ENCODE measurements around the gene SPPL2A. TPM values are rescaled to one million over a fixed set of nuclear protein-coding genes. Genes with fewer than 3 reads are reported as not detected.
"Not testable (repeated sequence)": the region's sequence is repeated elsewhere in the genome, so short reads cannot be mapped to it uniquely, and the experiment has no call there.

Gene SPPL2A
- total RNA-seq, 1 experiment from 2014 or later = 93.0 TPM

GRCh38 chr15:50707878-50708427 lies 57.6 kb downstream of the SPPL2A start:
- H3K4me1 Mint-ChIP-seq (ENCODE audit: insufficient read depth, unreplicated experiment) = no peaks in the 10 kb centered on the region
- no peaks in the 10 kb centered on the region for H3K9me3 Mint-ChIP-seq (ENCODE audit: unreplicated experiment)
- no TSS peak for BruUV-seq (replicated peaks)
- ChIA-PET POLR2A (interaction anchor here (0.7 kb wide), 1 partner anchor 22 kb away, joined by 3 read pairs; no protein-coding TSS in a partner anchor), CTCF (interaction anchor here (1.0 kb wide), 1 partner anchor 172 kb away, joined by 3 read pairs; no protein-coding TSS in a partner anchor)
- DNase-seq (ENCODE audit: unreplicated experiment) = no peak
- H3K27me3 Mint-ChIP-seq (ENCODE audit: insufficient read depth, unreplicated experiment) = no peaks in the 10 kb centered on the region
- no peak overlapping the region for H3K4me3 Mint-ChIP-seq (ENCODE audit: unreplicated experiment)
- intact Hi-C loops (cut with micrococcal nuclease) = no loop called here
- peaks cover 24% of the 10 kb centered on the region for H3K36me3 Mint-ChIP-seq (ENCODE audit: insufficient read depth, unreplicated experiment)
- no peak for TF ChIP-seq CTCF (IDR thresholded peaks at IDR 0.05; ENCODE audit: unreplicated experiment)
- H3K27ac Mint-ChIP-seq (ENCODE audit: low read depth, unreplicated experiment) = no peak overlapping the region

GRCh38 chr15:50702762-50703334 lies 62.7 kb downstream of the SPPL2A start:
- no TSS peak for BruUV-seq (replicated peaks)
- intact Hi-C loops (cut with micrococcal nuclease) = no loop called here
- H3K27me3 Mint-ChIP-seq (ENCODE audit: insufficient read depth, unreplicated experiment) = no peaks in the 10 kb centered on the region
- peaks cover 17% of the 10 kb centered on the region for H3K36me3 Mint-ChIP-seq (ENCODE audit: insufficient read depth, unreplicated experiment)
- DNase-seq (ENCODE audit: unreplicated experiment) = no peak
- H3K27ac Mint-ChIP-seq (ENCODE audit: low read depth, unreplicated experiment) = no peak overlapping the region
- H3K4me1 Mint-ChIP-seq (ENCODE audit: insufficient read depth, unreplicated experiment) = no peaks in the 10 kb centered on the region
- ChIA-PET CTCF (no interaction called here), POLR2A (interaction anchor here (0.6 to 2.5 kb wide), 3 partner anchors 16 to 428 kb away, joined by 4 to 8 read pairs (median 4); partner anchors contain the start of gene TRPM7)
- no peak for TF ChIP-seq CTCF (IDR thresholded peaks at IDR 0.05; ENCODE audit: unreplicated experiment)
- no peak overlapping the region for H3K4me3 Mint-ChIP-seq (ENCODE audit: unreplicated experiment)
- no peaks in the 10 kb centered on the region for H3K9me3 Mint-ChIP-seq (ENCODE audit: unreplicated experiment)

- no TSS peak for BruUV-seq (replicated peaks)
- H3K4me1 Mint-ChIP-seq (ENCODE audit: insufficient read depth, unreplicated experiment) = no peaks in the 10 kb centered on the region
- no peak for TF ChIP-seq CTCF (IDR thresholded peaks at IDR 0.05; ENCODE audit: unreplicated experiment)
- H3K27ac Mint-ChIP-seq (ENCODE audit: low read depth, unreplicated experiment) = no peak overlapping the region
- ChIA-PET CTCF (interaction anchor here (0.7 kb wide), 1 partner anchor 682 kb away, joined by 13 read pairs; no protein-coding TSS in a partner anchor), POLR2A (interaction anchor here (0.8 to 1.9 kb wide), 3 partner anchors 9 to 28 kb away, joined by 3 to 8 read pairs (median 7); no protein-coding TSS in a partner anchor)
- intact Hi-C loops (cut with micrococcal nuclease) = no loop called here
- no peaks in the 10 kb centered on the region for H3K9me3 Mint-ChIP-seq (ENCODE audit: unreplicated experiment)
- H3K27me3 Mint-ChIP-seq (ENCODE audit: insufficient read depth, unreplicated experiment) = no peaks in the 10 kb centered on the region
- DNase-seq (ENCODE audit: unreplicated experiment) = no peak
- H3K36me3 Mint-ChIP-seq (ENCODE audit: insufficient read depth, unreplicated experiment) = no peaks in the 10 kb centered on the region
- H3K4me3 Mint-ChIP-seq (ENCODE audit: unreplicated experiment) = no peak overlapping the region
Measured at GRCh38 chr15:50698101-50698500, 67.4 kb downstream of the SPPL2A start.

GRCh38 chr15:50697109-50697797 lies 68.3 kb downstream of the SPPL2A start:
- Mint-ChIP-seq H3K27me3 (ENCODE audit: insufficient read depth, unreplicated experiment) (no peaks in the 10 kb centered on the region), H3K9me3 (ENCODE audit: unreplicated experiment) (no peaks in the 10 kb centered on the region), H3K4me1 (ENCODE audit: insufficient read depth, unreplicated experiment) (no peaks in the 10 kb centered on the region), H3K36me3 (ENCODE audit: insufficient read depth, unreplicated experiment) (no peaks in the 10 kb centered on the region), H3K27ac (ENCODE audit: low read depth, unreplicated experiment) (no peak overlapping the region), H3K4me3 (ENCODE audit: unreplicated experiment) (no peak overlapping the region)
- intact Hi-C loops (cut with micrococcal nuclease) = no loop called here
- TF ChIP-seq CTCF (IDR thresholded peaks at IDR 0.05; ENCODE audit: unreplicated experiment) = no peak
- BruUV-seq (replicated peaks) = no TSS peak
- ChIA-PET CTCF (no interaction called here), POLR2A (interaction anchor here (0.5 to 1.9 kb wide), 3 partner anchors 9 to 82 kb away, joined by 5 to 8 read pairs (median 7); no protein-coding TSS in a partner anchor)
- DNase-seq (ENCODE audit: unreplicated experiment) = no peak

- H3K27ac Mint-ChIP-seq (ENCODE audit: low read depth, unreplicated experiment); intact Hi-C loops (cut with micrococcal nuclease); H3K27me3 Mint-ChIP-seq (ENCODE audit: insufficient read depth, unreplicated experiment); H3K36me3 Mint-ChIP-seq (ENCODE audit: insufficient read depth, unreplicated experiment); H3K4me1 Mint-ChIP-seq (ENCODE audit: insufficient read depth, unreplicated experiment); POLR2A ChIA-PET; H3K4me3 Mint-ChIP-seq (ENCODE audit: unreplicated experiment); H3K9me3 Mint-ChIP-seq (ENCODE audit: unreplicated experiment); BruUV-seq (replicated peaks); DNase-seq (ENCODE audit: unreplicated experiment): not testable (repeated sequence)
- CTCF ChIA-PET = interaction anchor here (0.6 to 1.1 kb wide), 2 partner anchors 48 to 191 kb away, joined by 4 to 6 read pairs; no protein-coding TSS in a partner anchor
Measured at GRCh38 chr15:50694634-50695165, 70.8 kb downstream of the SPPL2A start.
